ENCODE data around the gene HACE1.
A peak's percentile ranks its signal among the peaks of the same experiment; 100 is the strongest.
"Not testable (repeated sequence)": the region's sequence is repeated elsewhere in the genome, so short reads cannot be mapped to it uniquely, and the experiment has no call there.

HACE1 gene

GRCh38 chr6:104859225-104860146 lies at the start of gene HACE1:
HACE1 (minus strand) TSS chr6:104859919; CDS start chr6:104859642, 277 bp downstream.
- peak; percentile 76 to 87 (median 81) for DNase-seq (ENCODE audit: low read depth in 2 of 3, low spot score in 1 of 3)

GRCh38 chr6:104908888-104909525 lies 49.3 kb upstream of the HACE1 start:
- DNase-seq (ENCODE audit: low read depth in 2 of 3, low spot score in 1 of 3): no peak

- DNase-seq (ENCODE audit: low read depth in 2 of 3, low spot score in 1 of 3): no peak
These were observed 48.5 kb upstream of the HACE1 start for GRCh38 chr6:104908031-104908887.

GRCh38 chr6:104898893-104899292 lies 39.2 kb upstream of the HACE1 start:
- not testable (repeated sequence) for DNase-seq (ENCODE audit: low read depth in 2 of 3, low spot score in 1 of 3)

- DNase-seq (ENCODE audit: low read depth in 2 of 3, low spot score in 1 of 3): no peak
These were observed 37.2 kb upstream of the HACE1 start for GRCh38 chr6:104896914-104897313.

- DNase-seq (ENCODE audit: low read depth in 2 of 3, low spot score in 1 of 3): no peak
These were observed 28.3 kb upstream of the HACE1 start for GRCh38 chr6:104888066-104888465.

GRCh38 chr6:104887350-104887749 lies 27.6 kb upstream of the HACE1 start:
- DNase-seq (ENCODE audit: low read depth in 2 of 3, low spot score in 1 of 3): no peak

GRCh38 chr6:104885518-104886043 lies 25.9 kb upstream of the HACE1 start:
- DNase-seq (ENCODE audit: low read depth in 2 of 3, low spot score in 1 of 3): no peak

GRCh38 chr6:104884867-104885517 lies 25.3 kb upstream of the HACE1 start:
- no peak for DNase-seq (ENCODE audit: low read depth in 2 of 3, low spot score in 1 of 3)

GRCh38 chr6:104881964-104882668 lies 22.4 kb upstream of the HACE1 start:
- no peak for DNase-seq (ENCODE audit: low read depth in 2 of 3, low spot score in 1 of 3)

GRCh38 chr6:104862456-104862855 lies 2.7 kb upstream of the HACE1 start:
- DNase-seq (ENCODE audit: low read depth in 2 of 3, low spot score in 1 of 3): no peak

- no peak for DNase-seq (ENCODE audit: low read depth in 2 of 3, low spot score in 1 of 3)
These were observed 502 bp upstream of the HACE1 start for GRCh38 chr6:104860221-104860620.

GRCh38 chr6:104858642-104859041 lies 1.1 kb downstream of the HACE1 start:
- no peak for DNase-seq (ENCODE audit: low read depth in 2 of 3, low spot score in 1 of 3)

GRCh38 chr6:104855507-104855906 lies 4.2 kb downstream of the HACE1 start:
- DNase-seq (ENCODE audit: low read depth in 2 of 3, low spot score in 1 of 3): no peak

GRCh38 chr6:104847721-104848120 lies 12.0 kb downstream of the HACE1 start:
- not testable (repeated sequence) for DNase-seq (ENCODE audit: low read depth in 2 of 3, low spot score in 1 of 3)

GRCh38 chr6:104843229-104843628 lies 16.5 kb downstream of the HACE1 start:
- DNase-seq (ENCODE audit: low read depth in 2 of 3, low spot score in 1 of 3): no peak

GRCh38 chr6:104837158-104837557 lies 22.6 kb downstream of the HACE1 start:
- no peak for DNase-seq (ENCODE audit: low read depth in 2 of 3, low spot score in 1 of 3)

GRCh38 chr6:104836479-104837020 lies 23.2 kb downstream of the HACE1 start:
- DNase-seq (ENCODE audit: low read depth in 2 of 3, low spot score in 1 of 3): not testable (repeated sequence)

GRCh38 chr6:104835782-104836181 lies 23.9 kb downstream of the HACE1 start:
- DNase-seq (ENCODE audit: low read depth in 2 of 3, low spot score in 1 of 3): no peak
